Stimulated activated CD8-positive, alpha-beta memory T cell treated with anti-CD3 and anti-CD28 coated beads, Interleukin-15, amount 100 ng/mL, for 1 hour (primary cell): ENCODE measurements around the gene MAN1A1.
"Not testable (repeated sequence)": the region's sequence is repeated elsewhere in the genome, so short reads cannot be mapped to it uniquely, and the experiment has no call there.

Experiments
- DNase-seq: peaks from one replicate; pipeline ENCODE4 v3.0.0-alpha.2; 2020; ENCODE audit warnings: low read depth

MAN1A1 gene

GRCh38 chr6:119170447-119171087, 179.0 kb downstream of the MAN1A1 start:
- no peak for DNase-seq

- DNase-seq: no peak
Observed at GRCh38 chr6:119170103-119170446, 179.5 kb downstream of the MAN1A1 start.

GRCh38 chr6:119169355-119169754, 180.2 kb downstream of the MAN1A1 start:
- not testable (repeated sequence) for DNase-seq

- no peak for DNase-seq
Observed at GRCh38 chr6:119166024-119166784, 183.4 kb downstream of the MAN1A1 start.

- no peak for DNase-seq
Observed at GRCh38 chr6:119163006-119163405, 186.6 kb downstream of the MAN1A1 start.

- DNase-seq: no peak
Observed at GRCh38 chr6:119162134-119162775, 187.3 kb downstream of the MAN1A1 start.

GRCh38 chr6:119161438-119161837, 188.1 kb downstream of the MAN1A1 start:
- DNase-seq: no peak

GRCh38 chr6:119160911-119161310, 188.7 kb downstream of the MAN1A1 start:
- no peak for DNase-seq

GRCh38 chr6:119158057-119158848, 191.3 kb downstream of the MAN1A1 start:
- no peak for DNase-seq

- DNase-seq: no peak
Observed at GRCh38 chr6:119157506-119157815, 192.1 kb downstream of the MAN1A1 start.

GRCh38 chr6:119156757-119157505, 192.6 kb downstream of the MAN1A1 start:
- DNase-seq: no peak

- not testable (repeated sequence) for DNase-seq
Observed at GRCh38 chr6:119156082-119156481, 193.5 kb downstream of the MAN1A1 start.

- no peak for DNase-seq
Observed at GRCh38 chr6:119152187-119152586, 197.4 kb downstream of the MAN1A1 start.

GRCh38 chr6:119148825-119149525, 200.6 kb downstream of the MAN1A1 start:
- no peak for DNase-seq

GRCh38 chr6:119148098-119148824, 201.3 kb downstream of the MAN1A1 start:
- DNase-seq: no peak

GRCh38 chr6:119147101-119148053, 202.2 kb downstream of the MAN1A1 start:
- DNase-seq: no peak

- DNase-seq: no peak
Observed at GRCh38 chr6:119145111-119145510, 204.4 kb downstream of the MAN1A1 start.

- DNase-seq: no peak
Observed at GRCh38 chr6:119142637-119143036, 206.9 kb downstream of the MAN1A1 start.

- DNase-seq: no peak
Observed at GRCh38 chr6:119142041-119142440, 207.5 kb downstream of the MAN1A1 start.
